Measurements from ENCODE around the gene FTH1. TPM values are rescaled to one million over a fixed set of nuclear protein-coding genes. Genes with fewer than 3 reads are reported as not detected.
"Not testable (repeated sequence)": the region's sequence is repeated elsewhere in the genome, so short reads cannot be mapped to it uniquely, and the experiment has no call there.

Gene FTH1
- total RNA-seq, 1 donor, result 1,813 TPM

DNA sequence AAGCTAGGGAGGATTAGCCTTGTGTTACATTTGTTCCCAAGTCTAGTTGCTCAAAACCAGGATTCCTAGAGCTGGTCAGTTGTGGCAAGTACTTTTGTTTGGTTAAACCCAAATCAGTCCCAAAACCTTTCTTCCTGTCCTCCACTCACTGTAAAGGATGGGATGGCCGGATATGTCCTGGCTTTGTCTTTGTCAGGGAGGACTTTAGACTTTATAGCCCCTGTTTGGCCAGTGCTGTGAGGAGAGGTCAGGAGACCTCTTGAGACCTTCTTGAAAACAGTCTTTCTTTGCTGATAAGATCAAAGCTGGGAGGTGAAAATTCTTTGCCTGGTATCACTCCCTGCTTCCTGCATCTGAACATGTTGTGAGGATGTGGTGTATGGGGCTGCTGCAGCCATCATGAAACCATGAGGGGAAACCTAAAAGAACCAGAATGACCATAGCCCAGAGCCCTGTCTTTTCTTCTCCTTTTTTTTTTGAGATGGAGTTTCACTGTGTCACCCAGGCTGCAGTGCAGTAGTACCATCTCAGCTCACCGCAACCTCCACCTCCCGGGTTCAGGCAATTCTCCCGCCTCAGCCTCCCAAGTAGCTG lies 43.6 kb upstream of the FTH1 start:
- TF ChIP-seq, protein P1, sequence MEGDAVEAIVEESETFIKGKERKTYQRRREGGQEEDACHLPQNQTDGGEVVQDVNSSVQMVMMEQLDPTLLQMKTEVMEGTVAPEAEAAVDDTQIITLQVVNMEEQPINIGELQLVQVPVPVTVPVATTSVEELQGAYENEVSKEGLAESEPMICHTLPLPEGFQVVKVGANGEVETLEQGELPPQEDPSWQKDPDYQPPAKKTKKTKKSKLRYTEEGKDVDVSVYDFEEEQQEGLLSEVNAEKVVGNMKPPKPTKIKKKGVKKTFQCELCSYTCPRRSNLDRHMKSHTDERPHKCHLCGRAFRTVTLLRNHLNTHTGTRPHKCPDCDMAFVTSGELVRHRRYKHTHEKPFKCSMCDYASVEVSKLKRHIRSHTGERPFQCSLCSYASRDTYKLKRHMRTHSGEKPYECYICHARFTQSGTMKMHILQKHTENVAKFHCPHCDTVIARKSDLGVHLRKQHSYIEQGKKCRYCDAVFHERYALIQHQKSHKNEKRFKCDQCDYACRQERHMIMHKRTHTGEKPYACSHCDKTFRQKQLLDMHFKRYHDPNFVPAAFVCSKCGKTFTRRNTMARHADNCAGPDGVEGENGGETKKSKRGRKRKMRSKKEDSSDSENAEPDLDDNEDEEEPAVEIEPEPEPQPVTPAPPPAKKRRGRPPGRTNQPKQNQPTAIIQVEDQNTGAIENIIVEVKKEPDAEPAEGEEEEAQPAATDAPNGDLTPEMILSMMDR (IDR thresholded peaks at IDR 0.05; ENCODE audit: insufficient read depth, low read length), result no peak
- H3K4me3 ChIP-seq (ENCODE audit: low read depth, low read length), result no peak overlapping the region

GRCh38 chr11:62008193-62008592 lies 40.8 kb upstream of the FTH1 start:
- H3K4me3 ChIP-seq (ENCODE audit: low read depth, low read length), result no peak overlapping the region
- TF ChIP-seq, protein P1 (IDR thresholded peaks at IDR 0.05; ENCODE audit: insufficient read depth, low read length), result no peak
- DNase-seq (ENCODE audit: low read depth), result no peak

More for the DNA sequence above, 43.6 kb upstream of the FTH1 start:
- DNase-seq (ENCODE audit: low read depth), result no peak

- TF ChIP-seq, protein P1 (IDR thresholded peaks at IDR 0.05; ENCODE audit: insufficient read depth, low read length), result no peak
- peak; percentile 96 for DNase-seq (ENCODE audit: low read depth)
- H3K4me3 ChIP-seq (ENCODE audit: low read depth, low read length), result no peak overlapping the region
These were observed 37.0 kb upstream of the FTH1 start for GRCh38 chr11:62004473-62004872.

GRCh38 chr11:62002283-62002682 lies 34.8 kb upstream of the FTH1 start:
- not testable (repeated sequence) for DNase-seq (ENCODE audit: low read depth)

DNA sequence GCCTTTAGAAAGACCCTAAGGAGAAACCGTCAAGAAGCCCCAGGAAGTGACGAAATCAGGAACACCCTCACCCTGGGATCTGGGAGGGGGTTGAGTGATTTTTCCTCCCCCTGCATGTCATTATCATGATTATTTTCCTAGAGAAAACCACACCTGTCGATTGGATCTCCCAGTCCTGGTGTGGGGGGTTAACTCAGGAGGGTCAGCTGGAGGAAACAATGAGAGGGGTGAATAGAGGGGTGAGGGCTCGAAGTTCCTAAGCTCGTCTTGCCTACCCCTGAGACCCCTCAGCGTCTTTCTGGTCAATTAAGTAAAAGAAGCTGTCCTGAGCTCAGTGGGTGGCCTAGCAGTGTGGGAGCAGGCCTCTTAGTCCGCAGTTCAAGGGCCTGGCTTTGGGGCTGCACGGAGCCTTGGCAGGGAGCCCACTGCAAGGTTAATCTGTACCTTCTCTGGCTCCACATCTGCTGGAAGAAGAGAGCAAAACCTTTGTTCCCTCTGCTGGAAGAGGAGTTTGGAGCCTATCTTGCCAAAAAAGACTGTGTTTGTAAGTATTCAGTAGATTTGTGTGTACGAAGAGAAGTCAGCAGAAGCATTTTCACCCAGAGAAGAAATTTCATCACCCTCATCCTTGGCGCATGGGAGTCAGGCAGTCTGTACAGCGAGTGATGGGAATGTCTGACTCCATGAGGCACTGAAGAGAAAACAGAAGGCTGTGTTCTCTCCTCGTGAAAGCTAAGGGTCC lies 34.2 kb upstream of the FTH1 start:
- no peak overlapping the region for H3K4me3 ChIP-seq (ENCODE audit: low read depth, low read length)
- peak; percentile 37 for DNase-seq (ENCODE audit: low read depth)
- TF ChIP-seq, protein P1 (IDR thresholded peaks at IDR 0.05; ENCODE audit: insufficient read depth, low read length), result no peak

More at GRCh38 chr11:62002283-62002682, 34.8 kb upstream of the FTH1 start:
- H3K4me3 ChIP-seq (ENCODE audit: low read depth, low read length), result not testable (repeated sequence)

GRCh38 chr11:62000539-62001446 lies 33.4 kb upstream of the FTH1 start:
- TF ChIP-seq, protein P1 (IDR thresholded peaks at IDR 0.05; ENCODE audit: insufficient read depth, low read length), result no peak
- no peak overlapping the region for H3K4me3 ChIP-seq (ENCODE audit: low read depth, low read length)
- DNase-seq (ENCODE audit: low read depth), result no peak

Data from fibroblast of the aortic adventitia (primary cell).